Naive B cell (primary cell): ENCODE data around the gene MOB1A. TPM values are rescaled to one million over a fixed set of nuclear protein-coding genes. Genes with fewer than 3 reads are reported as not detected.
A peak's percentile ranks its signal among the peaks of the same experiment; 100 is the strongest.
"Not testable (repeated sequence)": the region's sequence is repeated elsewhere in the genome, so short reads cannot be mapped to it uniquely, and the experiment has no call there.

ENCODE experiments used
- ATAC-seq, 2 donors: fragments of 150-1000 bp; cut with Tn5 transposase; 2 replicates each; pipeline ENCODE4 v1.10.0; 2021; ENCODE audit warnings: low read depth in 2 of 2, mild to moderate bottlenecking in 2 of 2, moderate library complexity in 2 of 2
- DNase-seq: peaks from one replicate; pipeline ENCODE4 v3.0.0; 2022
- H3K27ac Mint-ChIP-seq, 6 donors: one replicate each; pipeline ENCODE4 v1.8.0; 2020 to 2022; ENCODE audit warnings: mild to moderate bottlenecking in 6 of 6, mixed read lengths in 6 of 6, moderate library complexity in 5 of 6, inconsistent platforms in 2 of 6
- H3K27me3 Mint-ChIP-seq, 3 donors: one replicate each; pipeline ENCODE4 v1.8.0; 2021 to 2022; ENCODE audit warnings: mixed read lengths in 3 of 3, mild to moderate bottlenecking in 1 of 3
- H3K36me3 Mint-ChIP-seq, 2 donors: one replicate each; pipeline ENCODE4 v1.8.0; 2020 to 2022; ENCODE audit warnings: mixed read lengths in 2 of 2, inconsistent platforms in 1 of 2, mild to moderate bottlenecking in 1 of 2
- H3K4me1 Mint-ChIP-seq, 3 donors: one replicate each; pipeline ENCODE4 v1.8.0; 2020 to 2022; ENCODE audit warnings: mixed read lengths in 3 of 3, inconsistent platforms in 1 of 3, mild to moderate bottlenecking in 1 of 3, moderate library complexity in 1 of 3
- H3K4me3 Mint-ChIP-seq, 8 donors: one replicate each; pipeline ENCODE4 v1.8.0; 2020 to 2022; ENCODE audit warnings: mild to moderate bottlenecking in 8 of 8, mixed read lengths in 8 of 8, moderate library complexity in 8 of 8, inconsistent platforms in 2 of 8
- H3K9me3 Mint-ChIP-seq, 7 donors: one replicate each; pipeline ENCODE4 v1.8.0; 2020 to 2022; ENCODE audit warnings: mixed read lengths in 7 of 7, mild to moderate bottlenecking in 5 of 7, inconsistent platforms in 2 of 7, moderate library complexity in 1 of 7
- polyA plus RNA-seq, 6 donors: library from polyadenylated mRNA; unstranded; fragments of 300-500 nt; fragmentation: Illumina TruSeq; gene quantifications; one replicate each; pipeline ENCODE4 v1.2.3, GENCODE V29; 2021; ENCODE audit warnings: low read depth in 6 of 6

The MOB1A gene
- polyA plus RNA-seq, 6 donors from 2014 or later: 217 to 269 (median 220) TPM

GRCh38 chr2:74188696-74189095 is 10.0 kb upstream of the MOB1A start:
- no peak overlapping the region for H3K27ac Mint-ChIP-seq
- peaks cover 0 to 8% of the 10 kb centered on the region in 2 donors for H3K36me3 Mint-ChIP-seq
- H3K4me3 Mint-ChIP-seq: no peak overlapping the region
- ATAC-seq (no peak), DNase-seq (no peak)
- H3K4me1 Mint-ChIP-seq: peaks cover 24 to 37% (median 26%) of the 10 kb centered on the region in 3 donors
- H3K9me3 Mint-ChIP-seq: peaks cover 0 to 13% (median 6%) of the 10 kb centered on the region in 7 donors
- peaks cover 0 to 3% (median 0%) of the 10 kb centered on the region in 3 donors for H3K27me3 Mint-ChIP-seq

- Mint-ChIP-seq H3K36me3 (peaks cover 0 to 8% of the 10 kb centered on the region in 2 donors), H3K27me3 (peaks cover 0 to 3% (median 0%) of the 10 kb centered on the region in 3 donors), H3K9me3 (peaks cover 0 to 13% (median 6%) of the 10 kb centered on the region in 7 donors), H3K27ac (peak overlapping the region in 4 of 6 donors; percentile 56 to 92 (median 72)), H3K4me3 (no peak overlapping the region), H3K4me1 (peaks cover 25 to 40% (median 27%) of the 10 kb centered on the region in 3 donors)
- ATAC-seq (no peak), DNase-seq (no peak)
Observed at GRCh38 chr2:74188018-74188601, 9.4 kb upstream of the MOB1A start.

- Mint-ChIP-seq H3K4me3 (peak overlapping the region in 3 of 8 donors; percentile 25 to 77 (median 48)), H3K4me1 (peaks cover 27 to 51% (median 31%) of the 10 kb centered on the region in 3 donors), H3K27ac (peak overlapping the region; percentile 82 to 96 (median 93)), H3K9me3 (peaks cover 0 to 13% (median 6%) of the 10 kb centered on the region in 7 donors)
- not testable (repeated sequence) for H3K27me3 Mint-ChIP-seq, H3K36me3 Mint-ChIP-seq, DNase-seq, ATAC-seq
Observed at GRCh38 chr2:74186706-74187105, 8.0 kb upstream of the MOB1A start.

GRCh38 chr2:74186038-74186437 is 7.4 kb upstream of the MOB1A start:
- ATAC-seq: peak; percentile 86 to 88
- peaks cover 29 to 57% (median 36%) of the 10 kb centered on the region in 3 donors for H3K4me1 Mint-ChIP-seq
- peak overlapping the region; percentile 19 to 86 (median 72) for H3K4me3 Mint-ChIP-seq
- peaks cover 0 to 13% (median 6%) of the 10 kb centered on the region in 7 donors for H3K9me3 Mint-ChIP-seq
- peak; percentile 85 for DNase-seq
- H3K27me3 Mint-ChIP-seq: peaks cover 0 to 1% (median 0%) of the 10 kb centered on the region in 3 donors
- H3K36me3 Mint-ChIP-seq: peaks cover 0 to 8% of the 10 kb centered on the region in 2 donors
- peak overlapping the region; percentile 82 to 96 (median 93) for H3K27ac Mint-ChIP-seq

- peaks cover 0 to 8% of the 10 kb centered on the region in 2 donors for H3K36me3 Mint-ChIP-seq
- peak overlapping the region in 4 of 6 donors; percentile 26 to 92 (median 68) for H3K27ac Mint-ChIP-seq
- H3K9me3 Mint-ChIP-seq: peaks cover 0 to 13% (median 6%) of the 10 kb centered on the region in 7 donors
- H3K4me1 Mint-ChIP-seq: peaks cover 29 to 65% (median 41%) of the 10 kb centered on the region in 3 donors
- DNase-seq (no peak), ATAC-seq (no peak)
- H3K4me3 Mint-ChIP-seq: peak overlapping the region in 4 of 8 donors; percentile 5 to 82 (median 50)
- no peaks in the 10 kb centered on the region for H3K27me3 Mint-ChIP-seq
Observed at GRCh38 chr2:74183878-74184277, 5.2 kb upstream of the MOB1A start.

GRCh38 chr2:74181739-74182138 is 3.1 kb upstream of the MOB1A start:
- H3K27me3 Mint-ChIP-seq: no peaks in the 10 kb centered on the region
- H3K4me3 Mint-ChIP-seq: peak overlapping the region; percentile 18 to 84 (median 66)
- peaks cover 31 to 63% (median 47%) of the 10 kb centered on the region in 3 donors for H3K4me1 Mint-ChIP-seq
- H3K9me3 Mint-ChIP-seq: peaks cover 0 to 13% (median 6%) of the 10 kb centered on the region in 7 donors
- ATAC-seq (peak; percentile 46 to 52), DNase-seq (peak; percentile 81)
- peak overlapping the region; percentile 69 to 92 (median 84) for H3K27ac Mint-ChIP-seq
- H3K36me3 Mint-ChIP-seq: peaks cover 0 to 8% of the 10 kb centered on the region in 2 donors

GRCh38 chr2:74179063-74179865 is 585 bp upstream of the MOB1A start:
- Mint-ChIP-seq H3K36me3 (peaks cover 3 to 6% of the 10 kb centered on the region in 2 donors), H3K4me3 (peak overlapping the region; percentile 82 to 97 (median 94)), H3K9me3 (peaks cover 0 to 3% (median 0%) of the 10 kb centered on the region in 7 donors), H3K27ac (peak overlapping the region; percentile 92 to 99 (median 98)), H3K27me3 (no peaks in the 10 kb centered on the region), H3K4me1 (peaks cover 32 to 68% (median 49%) of the 10 kb centered on the region in 3 donors)
- DNase-seq (no peak), ATAC-seq (peak; percentile 14 to 17)

- no peak for ATAC-seq
- peaks cover 0 to 6% of the 10 kb centered on the region in 2 donors for H3K36me3 Mint-ChIP-seq
- no peaks in the 10 kb centered on the region for H3K27me3 Mint-ChIP-seq
- peaks cover 32 to 67% (median 48%) of the 10 kb centered on the region in 3 donors for H3K4me1 Mint-ChIP-seq
- DNase-seq: no peak
- peak overlapping the region; percentile 82 to 97 (median 94) for H3K4me3 Mint-ChIP-seq
- no peaks in the 10 kb centered on the region for H3K9me3 Mint-ChIP-seq
- peak overlapping the region; percentile 92 to 99 (median 98) for H3K27ac Mint-ChIP-seq
Observed at GRCh38 chr2:74177696-74178095, 983 bp downstream of the MOB1A start.

- Mint-ChIP-seq H3K9me3 (no peaks in the 10 kb centered on the region), H3K27ac (peak overlapping the region in 2 of 6 donors; percentile 61 to 92), H3K4me3 (peak overlapping the region in 7 of 8 donors; percentile 8 to 91 (median 41)), H3K27me3 (no peaks in the 10 kb centered on the region), H3K4me1 (peaks cover 38 to 58% (median 50%) of the 10 kb centered on the region in 3 donors), H3K36me3 (peaks cover 11 to 13% of the 10 kb centered on the region in 2 donors)
- DNase-seq: no peak
- no peak for ATAC-seq
Observed at GRCh38 chr2:74174909-74175308, 3.8 kb downstream of the MOB1A start.

GRCh38 chr2:74168739-74169138 is 9.9 kb downstream of the MOB1A start:
- DNase-seq: no peak
- no peaks in the 10 kb centered on the region for H3K27me3 Mint-ChIP-seq
- no peak overlapping the region for H3K4me3 Mint-ChIP-seq
- peaks cover 0 to 6% (median 5%) of the 10 kb centered on the region in 7 donors for H3K9me3 Mint-ChIP-seq
- ATAC-seq: no peak
- peak overlapping the region in 1 of 6 donors; percentile 53 for H3K27ac Mint-ChIP-seq
- peaks cover 22 to 33% of the 10 kb centered on the region in 2 donors for H3K36me3 Mint-ChIP-seq
- H3K4me1 Mint-ChIP-seq: peaks cover 19 to 25% (median 23%) of the 10 kb centered on the region in 3 donors

- Mint-ChIP-seq H3K36me3 (peaks cover 16 to 33% of the 10 kb centered on the region in 2 donors), H3K27ac (peak overlapping the region in 1 of 6 donors; percentile 19), H3K4me1 (peaks cover 9 to 12% (median 10%) of the 10 kb centered on the region in 3 donors), H3K27me3 (no peaks in the 10 kb centered on the region), H3K4me3 (peak overlapping the region in 1 of 8 donors; percentile 9), H3K9me3 (peaks cover 0 to 6% (median 5%) of the 10 kb centered on the region in 7 donors)
- ATAC-seq: no peak
- DNase-seq: no peak
Observed at GRCh38 chr2:74164761-74165160, 13.9 kb downstream of the MOB1A start.

GRCh38 chr2:74162951-74163350 is 15.7 kb downstream of the MOB1A start:
- no peak for ATAC-seq
- Mint-ChIP-seq H3K9me3 (peaks cover 0 to 6% (median 5%) of the 10 kb centered on the region in 7 donors), H3K36me3 (peaks cover 12 to 31% of the 10 kb centered on the region in 2 donors)

GRCh38 chr2:74155830-74156229 is 22.8 kb downstream of the MOB1A start:
- Mint-ChIP-seq H3K9me3 (no peaks in the 10 kb centered on the region), H3K36me3 (peaks cover 5 to 13% of the 10 kb centered on the region in 2 donors), H3K4me1 (peaks cover 0 to 4% (median 0%) of the 10 kb centered on the region in 3 donors), H3K27ac (peak overlapping the region in 1 of 6 donors; percentile 42), H3K4me3 (no peak overlapping the region), H3K27me3 (no peaks in the 10 kb centered on the region)
- DNase-seq (no peak), ATAC-seq (no peak)

More at GRCh38 chr2:74162951-74163350, 15.7 kb downstream of the MOB1A start:
- Mint-ChIP-seq H3K27me3 (no peaks in the 10 kb centered on the region), H3K27ac (peak overlapping the region in 1 of 6 donors; percentile 89), H3K4me3 (no peak overlapping the region), H3K4me1 (peaks cover 3 to 11% (median 6%) of the 10 kb centered on the region in 3 donors)
- DNase-seq: no peak
